H9 (cell line): ENCODE data around the gene DSC2. TPM values are rescaled to one million over a fixed set of nuclear protein-coding genes. Genes with fewer than 3 reads are reported as not detected.
A peak's percentile ranks its signal among the peaks of the same experiment; 100 is the strongest.

Experiments used
- DNase-seq: peaks from one replicate; pipeline ENCODE4 v3.0.0-alpha.2; 2017
- H2AFZ ChIP-seq: one replicate; pipeline ENCODE4 v1.6.1; 2013; ENCODE audit warnings: mild to moderate bottlenecking, low read length, control low read depth, moderate library complexity
- H2AK5ac ChIP-seq: 2 replicates; pipeline ENCODE4 v1.6.1; 2013; ENCODE audit warnings: low read length, control low read depth, mixed read lengths; ENCODE audit not compliant: insufficient read length
- H2BK120ac ChIP-seq: one replicate; pipeline ENCODE4 v1.6.1; 2013; ENCODE audit warnings: low read depth, mild to moderate bottlenecking, low read length, control low read depth, inconsistent platforms; ENCODE audit not compliant: poor library complexity, severe bottlenecking
- H2BK12ac ChIP-seq: 2 replicates; pipeline ENCODE4 v1.6.1; 2013; ENCODE audit warnings: low read length, control low read depth, mixed read lengths, low read depth; ENCODE audit not compliant: insufficient read length
- H2BK15ac ChIP-seq: 2 replicates; pipeline ENCODE4 v1.6.1; 2013; ENCODE audit warnings: low read depth, low read length, control low read depth
- H2BK20ac ChIP-seq: one replicate; pipeline ENCODE4 v1.6.1; 2013; ENCODE audit warnings: low read depth, mild to moderate bottlenecking, low read length, control low read depth, inconsistent platforms; ENCODE audit not compliant: poor library complexity, severe bottlenecking
- H2BK5ac ChIP-seq: 2 replicates; pipeline ENCODE4 v1.6.1; 2013; ENCODE audit warnings: low read length, control low read depth, mixed read lengths; ENCODE audit not compliant: insufficient read length
- H3K14ac ChIP-seq: 2 replicates; pipeline ENCODE4 v1.6.1; 2013; ENCODE audit warnings: low read length, control low read depth; ENCODE audit not compliant: insufficient read depth
- H3K18ac ChIP-seq: 2 replicates; pipeline ENCODE4 v1.6.1; 2013; ENCODE audit warnings: low read depth, mild to moderate bottlenecking, mixed read lengths, low read length, control low read depth; ENCODE audit not compliant: insufficient read length
- H3K23ac ChIP-seq: 2 replicates; pipeline ENCODE4 v1.6.1; 2013; ENCODE audit warnings: low read length, control low read depth, mixed read lengths, low read depth; ENCODE audit not compliant: insufficient read length
- H3K23me2 ChIP-seq: 2 replicates; pipeline ENCODE4 v1.6.1; 2013; ENCODE audit warnings: low read depth, mild to moderate bottlenecking, mixed read lengths, low read length, control low read depth; ENCODE audit not compliant: insufficient read length, poor library complexity, severe bottlenecking
- H3K27ac ChIP-seq: 2 replicates; pipeline ENCODE4 v1.5.1; 2013; ENCODE audit warnings: low read length, control low read depth, mixed read lengths, low read depth; ENCODE audit not compliant: insufficient read length
- H3K27me3 ChIP-seq: 2 replicates; pipeline ENCODE4 v1.6.1; 2013; ENCODE audit warnings: low read length, control low read depth, inconsistent platforms; ENCODE audit not compliant: insufficient read depth
- H3K4ac ChIP-seq: 2 replicates; pipeline ENCODE4 v1.6.1; 2013; ENCODE audit warnings: low read depth, mild to moderate bottlenecking, control low read depth, inconsistent platforms, low read length, moderate library complexity
- H3K4me1 ChIP-seq: 2 replicates; pipeline ENCODE4 v1.6.1; 2013; ENCODE audit warnings: low read length, control low read depth, inconsistent platforms; ENCODE audit not compliant: insufficient read depth
- H3K4me2 ChIP-seq: 2 replicates; pipeline ENCODE4 v1.6.1; 2013; ENCODE audit warnings: low read length, control low read depth, mixed read lengths; ENCODE audit not compliant: insufficient read length, insufficient read depth
- H3K56ac ChIP-seq: 2 replicates; pipeline ENCODE4 v1.6.1; 2013; ENCODE audit warnings: low read depth, mild to moderate bottlenecking, mixed read lengths, low read length, control low read depth; ENCODE audit not compliant: insufficient read length
- H3K79me1 ChIP-seq: 2 replicates; pipeline ENCODE4 v1.6.1; 2013; ENCODE audit warnings: low read depth, mild to moderate bottlenecking, moderate library complexity, low read length, control low read depth, inconsistent platforms; ENCODE audit not compliant: insufficient read depth, poor library complexity, severe bottlenecking
- H3K79me2 ChIP-seq: 2 replicates; pipeline ENCODE4 v1.6.1; 2013; ENCODE audit warnings: low read length, control low read depth, inconsistent platforms; ENCODE audit not compliant: insufficient read depth
- H3K9ac ChIP-seq: 2 replicates; pipeline ENCODE4 v1.6.1; 2013; ENCODE audit warnings: low read length, control low read depth, mixed read lengths; ENCODE audit not compliant: insufficient read length; ENCODE audit errors: extremely low read depth
- H3K9me3 ChIP-seq: one replicate; pipeline ENCODE4 v1.6.1; 2013; ENCODE audit warnings: low read depth, low read length, inconsistent platforms; ENCODE audit not compliant: control insufficient read depth
- H3T11ph ChIP-seq: one replicate; pipeline ENCODE4 v1.6.1; 2013; ENCODE audit warnings: mild to moderate bottlenecking, low read length, control low read depth, inconsistent platforms
- H4K20me1 ChIP-seq: one replicate; pipeline ENCODE4 v1.6.1; 2013; ENCODE audit not compliant: control insufficient read depth, insufficient read length, insufficient read depth
- H4K5ac ChIP-seq: 2 replicates; pipeline ENCODE4 v1.6.1; 2013; ENCODE audit warnings: low read depth, mild to moderate bottlenecking, mixed read lengths, low read length, control low read depth; ENCODE audit not compliant: insufficient read length
- H4K8ac ChIP-seq: replicated peaks from 2 replicates; pipeline ENCODE4 v1.6.1; 2013; ENCODE audit warnings: low read length, control low read depth, mixed read lengths, low read depth; ENCODE audit not compliant: insufficient read length
- H4K91ac ChIP-seq: 2 replicates; pipeline ENCODE4 v1.6.1; 2013; ENCODE audit warnings: low read depth, mild to moderate bottlenecking, moderate library complexity, mixed read lengths, low read length, control low read depth; ENCODE audit not compliant: insufficient read length
- H3K27ac Mint-ChIP-seq, 3 experiments: 2 replicates in 2 of 3; 3 replicates in 1 of 3; pipeline ENCODE4 v1.8.0; 2020 to 2021; ENCODE audit warnings: mixed read lengths in 3 of 3, mild to moderate bottlenecking in 1 of 3, moderate library complexity in 1 of 3
- H3K27me3 Mint-ChIP-seq: 2 replicates; pipeline ENCODE4 v1.8.0; 2021; ENCODE audit warnings: low read depth, mild to moderate bottlenecking, moderate library complexity, mixed read lengths
- H3K36me3 Mint-ChIP-seq, 3 experiments: 2 replicates in 2 of 3; 3 replicates in 1 of 3; pipeline ENCODE4 v1.8.0; 2020 to 2021; ENCODE audit warnings: low read depth in 3 of 3, mixed read lengths in 3 of 3; ENCODE audit not compliant: insufficient read depth in 1 of 3
- H3K4me1 Mint-ChIP-seq, 2 experiments: 2 replicates each; pipeline ENCODE4 v1.8.0; 2020; ENCODE audit warnings: mixed read lengths in 2 of 2
- H3K4me3 Mint-ChIP-seq, 2 experiments: 2 replicates in 1 of 2; 3 replicates in 1 of 2; pipeline ENCODE4 v1.8.0; 2020 to 2021; ENCODE audit warnings: mild to moderate bottlenecking in 2 of 2, mixed read lengths in 2 of 2, moderate library complexity in 1 of 2
- H3K9me3 Mint-ChIP-seq, 2 experiments: 2 replicates in 1 of 2; 3 replicates in 1 of 2; pipeline ENCODE4 v1.8.0; 2020; ENCODE audit warnings: mild to moderate bottlenecking in 2 of 2, mixed read lengths in 2 of 2, moderate library complexity in 1 of 2
- CTCF ChIP-seq: fragments of 200-600 bp; sonication (generic); conservative IDR thresholded peaks from 3 replicates; pipeline ENCODE4 v1.8.0; 2021; ENCODE audit warnings: antibody characterized with exemption, mild to moderate bottlenecking
- WGBS: extraction: QIAGEN DNeasy Blood & Tissue Kit; methylation state at CpG from one replicate; pipeline ENCODE4 v1.1.7; 2013; ENCODE audit warnings: missing lambda C conversion rate, low lambda C conversion rate, mixed read lengths; ENCODE audit not compliant: insufficient read length; ENCODE audit errors: extremely low coverage; 5-methylcytosine and 5-hydroxymethylcytosine counted together
- total RNA-seq: library from RNA; stranded (reverse); gene quantifications from 2 replicates; pipeline ENCODE4 v1.2.1, GENCODE V29; 2021

The DSC2 gene
- total RNA-seq, 1 experiment from 2014 or later: 26.1 TPM

DNA sequence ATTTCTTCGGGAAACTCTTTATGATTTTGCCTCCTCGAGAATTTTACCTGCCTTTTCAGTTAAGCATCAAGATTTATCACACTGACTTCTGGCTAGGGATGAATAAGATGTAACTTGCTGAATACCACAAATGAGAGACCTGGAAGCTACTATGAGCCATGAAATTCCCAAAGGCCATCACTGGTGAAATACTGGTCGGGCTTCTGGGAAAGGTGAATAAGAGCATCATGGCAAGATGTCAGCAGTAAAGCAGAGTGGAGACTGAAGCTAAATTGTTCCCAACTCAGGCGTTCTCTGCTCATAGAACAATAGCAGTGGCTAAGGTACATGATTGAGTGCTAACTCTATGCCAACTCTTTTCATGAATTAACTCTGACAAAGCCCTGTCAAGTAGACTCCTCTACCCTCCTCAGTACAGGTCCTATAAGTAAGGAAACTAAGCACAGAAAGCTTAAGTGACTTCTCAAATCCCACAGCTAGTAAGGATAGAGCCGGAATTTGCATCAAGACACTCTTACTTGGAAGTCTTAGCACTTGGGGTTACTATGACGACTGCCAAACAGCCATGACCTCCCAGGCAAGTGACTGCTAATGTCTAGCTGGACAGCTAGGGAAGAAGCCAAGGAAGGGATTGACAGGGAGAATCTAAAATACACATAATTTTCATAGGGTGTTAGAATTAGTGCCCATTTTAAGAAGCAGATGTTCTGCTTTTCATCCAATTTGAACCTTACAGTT is 37.0 kb downstream of the DSC2 start:
- Histone ChIP-seq H2AK5ac (no peak overlapping the region), H3K23ac (no peak overlapping the region), H2AFZ (no peak overlapping the region), H4K20me1 (no peaks in the 10 kb centered on the region), H3K27me3 (no peaks in the 10 kb centered on the region), H3K56ac (no peak overlapping the region), H3K79me1 (no peaks in the 10 kb centered on the region), H4K91ac (no peak overlapping the region), H3K4me1 (no peaks in the 10 kb centered on the region; the same call in 1 of the 2 replicates), H4K8ac (no peak overlapping the region), H3K4ac (no peak overlapping the region), H3K18ac (no peak overlapping the region), H3K4me2 (no peak overlapping the region), H3K23me2 (no peaks in the 10 kb centered on the region), H3K27ac (no peak overlapping the region), H2BK20ac (no peak overlapping the region), H3K14ac (no peak overlapping the region), H3K79me2 (no peaks in the 10 kb centered on the region), H2BK120ac (no peak overlapping the region), H3K9ac (no peak overlapping the region), H2BK5ac (no peak overlapping the region), H2BK12ac (no peak overlapping the region), H2BK15ac (no peak overlapping the region), H3K9me3 (no peaks in the 10 kb centered on the region), H3T11ph (no peak overlapping the region), H4K5ac (no peak overlapping the region)
- peaks cover 5 to 30% (median 26%) of the 10 kb centered on the region in 3 experiments; a peak in 6 of 7 replicates for H3K36me3 Mint-ChIP-seq
- peak overlapping the region in 1 of 3 experiments; percentile 83; a peak in 2 of 7 replicates for H3K27ac Mint-ChIP-seq
- TF ChIP-seq CTCF: no peak
- no peak overlapping the region for H3K4me3 Mint-ChIP-seq
- no peak for DNase-seq
- WGBS: no CpG with 5 or more reads among the region's 6 CpGs
- H3K4me1 Mint-ChIP-seq: peaks cover 5 to 7% of the 10 kb centered on the region in 2 experiments; a peak in 3 of 4 replicates
- no peaks in the 10 kb centered on the region; the same call in 1 of the 2 replicates for H3K27me3 Mint-ChIP-seq
- H3K9me3 Mint-ChIP-seq: no peaks in the 10 kb centered on the region
